GM12865 (cell line): Measurements from ENCODE around the gene SPNS1.
"Not testable (repeated sequence)": the region's sequence is repeated elsewhere in the genome, so short reads cannot be mapped to it uniquely, and the experiment has no call there.

ENCODE experiments used
- DNase-seq: peaks from one replicate; pipeline ENCODE4 v3.0.0; 2010; ENCODE audit warnings: low read depth
- H3K4me3 ChIP-seq: 2 replicates; pipeline ENCODE4 v1.5.1; 2011; ENCODE audit warnings: mild to moderate bottlenecking, low read depth, low read length, control low read depth
- CTCF ChIP-seq: IDR thresholded peaks from 2 replicates; pipeline ENCODE4 v1.5.1; 2011; ENCODE audit warnings: low read length, control low read depth, low read depth, inconsistent platforms; ENCODE audit not compliant: insufficient read depth; ENCODE audit errors: missing control alignments

SPNS1 gene

GRCh38 chr16:28989363-28989762 lies 14.8 kb downstream of the SPNS1 start:
- no peak for TF ChIP-seq CTCF
- H3K4me3 ChIP-seq: no peak overlapping the region
- DNase-seq: no peak

GRCh38 chr16:28990375-28991040 lies 15.9 kb downstream of the SPNS1 start:
- DNase-seq: no peak
- no peak for TF ChIP-seq CTCF
- H3K4me3 ChIP-seq: no peak overlapping the region

- DNase-seq: no peak
- no peak overlapping the region for H3K4me3 ChIP-seq
- TF ChIP-seq CTCF: no peak
These were observed 17.1 kb downstream of the SPNS1 start for GRCh38 chr16:28991687-28992086.

GRCh38 chr16:28992496-28992895 lies 17.9 kb downstream of the SPNS1 start:
- DNase-seq: no peak
- no peak for TF ChIP-seq CTCF
- no peak overlapping the region for H3K4me3 ChIP-seq

- no peak for TF ChIP-seq CTCF
- no peak overlapping the region for H3K4me3 ChIP-seq
- DNase-seq: no peak
These were observed 24.3 kb downstream of the SPNS1 start for GRCh38 chr16:28998837-28999236.

- TF ChIP-seq CTCF: no peak
- DNase-seq: no peak
These were observed 25.0 kb downstream of the SPNS1 start for GRCh38 chr16:28999577-28999976.

GRCh38 chr16:29000019-29000418 lies 25.4 kb downstream of the SPNS1 start:
- no peak for DNase-seq
- H3K4me3 ChIP-seq: no peak overlapping the region
- TF ChIP-seq CTCF: no peak

More at GRCh38 chr16:28999577-28999976, 25.0 kb downstream of the SPNS1 start:
- no peak overlapping the region for H3K4me3 ChIP-seq

- not testable (repeated sequence) for H3K4me3 ChIP-seq, DNase-seq
These were observed 30.0 kb downstream of the SPNS1 start for GRCh38 chr16:29004496-29005139.
